Keratinocyte (primary cell): ENCODE data around the gene GALNT9. TPM values are rescaled to one million over a fixed set of nuclear protein-coding genes. Genes with fewer than 3 reads are reported as not detected.
"Not testable (repeated sequence)": the region's sequence is repeated elsewhere in the genome, so short reads cannot be mapped to it uniquely, and the experiment has no call there.

Source experiments
- DNase-seq: peaks from one replicate; pipeline ENCODE4 v3.0.0-alpha.2; 2011; ENCODE audit warnings: low read depth, missing footprints, low spot score
- FAIRE-seq: peaks from 2 replicates; lab custom pipeline; 2011; peaks lifted over from hg19 to GRCh38; lab: Jason Lieb, UNC
- H2AFZ ChIP-seq: 2 replicates; pipeline ENCODE4 v1.6.0; 2012; ENCODE audit warnings: low read length, control low read depth, inconsistent platforms; ENCODE audit not compliant: control insufficient read depth
- H3K27ac ChIP-seq: 2 replicates; pipeline ENCODE4 v1.5.1; 2011; ENCODE audit warnings: low read length; ENCODE audit not compliant: control insufficient read depth, insufficient read depth
- H3K27me3 ChIP-seq: 3 replicates; pipeline ENCODE4 v1.6.0; 2011; ENCODE audit warnings: low read length; ENCODE audit not compliant: control insufficient read depth, insufficient read depth; ENCODE audit errors: extremely low read depth
- H3K36me3 ChIP-seq, 2 experiments: 2 replicates in 1 of 2; 3 replicates in 1 of 2; pipeline ENCODE4 v1.5.1; 2011; ENCODE audit warnings: low read length in 2 of 2, mild to moderate bottlenecking in 1 of 2; ENCODE audit not compliant: control insufficient read depth in 2 of 2, insufficient read depth in 2 of 2; ENCODE audit errors: extremely low read depth in 1 of 2
- H3K4me1 ChIP-seq: 3 replicates; pipeline ENCODE4 v1.5.1; 2011; ENCODE audit warnings: low read length; ENCODE audit not compliant: control insufficient read depth, insufficient read depth; ENCODE audit errors: extremely low read depth
- H3K4me2 ChIP-seq: 3 replicates; pipeline ENCODE4 v1.6.0; 2011; ENCODE audit warnings: low read depth, low read length; ENCODE audit not compliant: control insufficient read depth, insufficient read depth; ENCODE audit errors: extremely low read depth
- H3K4me3 ChIP-seq, 3 experiments: fragments of 200-600 bp in 1 of 3; sonication (generic) in 1 of 3; 2 replicates in 2 of 3; 3 replicates in 1 of 3; pipeline ENCODE4 v1.5.1; 2011 to 2016; ENCODE audit warnings: low read length in 3 of 3, mild to moderate bottlenecking in 3 of 3, control low read depth in 2 of 3, inconsistent platforms in 1 of 3, low read depth in 1 of 3, mixed read lengths in 1 of 3, mixed run types in 1 of 3, moderate library complexity in 1 of 3; ENCODE audit not compliant: control insufficient read depth in 2 of 3, insufficient read depth in 2 of 3; ENCODE audit errors: extremely low read depth in 1 of 3
- H3K79me2 ChIP-seq: 2 replicates; pipeline ENCODE4 v1.6.0; 2012; ENCODE audit warnings: low read length; ENCODE audit not compliant: control insufficient read depth, insufficient read depth
- H3K9ac ChIP-seq: 3 replicates; pipeline ENCODE4 v1.6.0; 2011; ENCODE audit warnings: low read length; ENCODE audit not compliant: control insufficient read depth, insufficient read depth; ENCODE audit errors: extremely low read depth
- H3K9me1 ChIP-seq: 3 replicates; pipeline ENCODE4 v1.6.0; 2011; ENCODE audit warnings: low read length; ENCODE audit not compliant: control insufficient read depth, insufficient read depth; ENCODE audit errors: extremely low read depth
- H3K9me3 ChIP-seq: 2 replicates; pipeline ENCODE4 v1.5.1; 2012; ENCODE audit warnings: low read depth, low read length; ENCODE audit not compliant: control insufficient read depth
- H4K20me1 ChIP-seq: 3 replicates; pipeline ENCODE4 v1.6.0; 2011; ENCODE audit warnings: low read length; ENCODE audit not compliant: control insufficient read depth, insufficient read depth; ENCODE audit errors: extremely low read depth
- CTCF ChIP-seq, 3 experiments: IDR thresholded peaks in 1 of 3; conservative IDR thresholded peaks in 1 of 3; optimal IDR thresholded peaks in 1 of 3; 2 replicates in 2 of 3; 3 replicates in 1 of 3; pipeline versions ENCODE3 to v1.5.1; 2011; ENCODE audit warnings: low read length in 3 of 3, mild to moderate bottlenecking in 3 of 3, moderate library complexity in 2 of 3, control low read depth in 1 of 3, inconsistent platforms in 1 of 3; ENCODE audit not compliant: insufficient read depth in 2 of 3; ENCODE audit errors: extremely low read depth in 1 of 3
- EZH2 ChIP-seq: IDR thresholded peaks from one replicate; pipeline ENCODE4 v1.6.1; 2012; ENCODE audit warnings: inconsistent platforms, mild to moderate bottlenecking, low read length, moderate library complexity
- dilution Hi-C: fragments of 300-500 bp; cut with MboI; formaldehyde crosslinking; loops from one replicate; pipeline ENCODE4 v1.7.0; 2020; ENCODE audit warnings: low sequenced_read_pairs; ENCODE audit not compliant: extremely low pct_ligation_motif_present
- polyA plus RNA-seq, 5 experiments: library from polyadenylated mRNA; depleted of rRNA in 3 of 5; stranded (reverse) in 3 of 5; stranded (forward) in 1 of 5; unstranded in 1 of 5; fragments of >200 nt; gene quantifications; 1 replicate in 1 of 5; 2 replicates in 3 of 5; 3 replicates in 1 of 5; pipeline versions ENCODE4 v1.2.1 to v1.2.3, GENCODE V29; 2011 to 2012; ENCODE audit warnings: missing spikeins in 2 of 5, low read depth in 1 of 5, low replicate concordance in 1 of 5

Gene GALNT9
- polyA plus RNA-seq, 1 donor (not counting 4 experiments of a cell fraction or from before 2014, with no cell fraction given): not detected

- no peaks in the 10 kb centered on the region for H3K36me3 ChIP-seq
- H3K27me3 ChIP-seq: no peaks in the 10 kb centered on the region
- no peak for TF ChIP-seq CTCF (optimal IDR thresholded peaks at IDR 0.05 in 1 of 3, IDR thresholded peaks at IDR 0.05 in 1 of 3, conservative IDR thresholded peaks at IDR 0.05 in 1 of 3; ENCODE audit: extremely low read depth in 1 of 3, insufficient read depth in 2 of 3, low read length in 3 of 3)
- no peak for TF ChIP-seq EZH2
- no peaks in the 10 kb centered on the region for H3K9me1 ChIP-seq
- H3K79me2 ChIP-seq: no peaks in the 10 kb centered on the region
- DNase-seq (no peak), FAIRE-seq (no peak)
- dilution Hi-C loops: no loop called here
- no peak overlapping the region for H2AFZ ChIP-seq
- H3K4me1 ChIP-seq: no peaks in the 10 kb centered on the region
- no peak overlapping the region for H3K27ac ChIP-seq
- no peaks in the 10 kb centered on the region for H4K20me1 ChIP-seq
- peaks cover 9% of the 10 kb centered on the region for H3K9me3 ChIP-seq
- H3K4me3 ChIP-seq: no peak overlapping the region
- H3K9ac ChIP-seq: no peak overlapping the region
- no peak overlapping the region for H3K4me2 ChIP-seq
Measured at GRCh38 chr12:132196038-132196872, 133.1 kb downstream of the GALNT9 start.

- dilution Hi-C loops, H3K36me3 ChIP-seq: not testable (repeated sequence)
Measured at GRCh38 chr12:132195242-132195641, 134.1 kb downstream of the GALNT9 start.

More at GRCh38 chr12:132195242-132195641, 134.1 kb downstream of the GALNT9 start:
- not testable (repeated sequence) for FAIRE-seq, H3K27ac ChIP-seq, H3K79me2 ChIP-seq, DNase-seq, H3K9ac ChIP-seq, H2AFZ ChIP-seq, H3K4me3 ChIP-seq, H3K27me3 ChIP-seq, H3K4me2 ChIP-seq, H3K9me3 ChIP-seq, H3K9me1 ChIP-seq, H3K4me1 ChIP-seq, H4K20me1 ChIP-seq
